DND-41 (cell line): ENCODE measurements around the gene AKAP13.

Experiments
- ATAC-seq: fragments of 200-7000 bp; cut with Tn5 transposase; 3 replicates; pipeline ENCODE4 v1.9.1; 2021; ENCODE audit warnings: low read depth; ENCODE audit not compliant: insufficient read depth
- DNase-seq: peaks from one replicate; pipeline ENCODE4 v3.0.0-alpha.2; 2020
- H2AFZ ChIP-seq: 2 replicates; pipeline ENCODE4 v1.6.0; 2012; ENCODE audit warnings: low read depth, low read length
- H3K27ac ChIP-seq: 2 replicates; pipeline ENCODE4 v1.5.1; 2012; ENCODE audit warnings: low read length, inconsistent platforms
- H3K27me3 ChIP-seq: fragments of 200-600 bp; sonication (generic); 2 replicates; pipeline ENCODE4 v1.6.0; 2012; ENCODE audit warnings: low read length, mild to moderate bottlenecking, inconsistent platforms; ENCODE audit not compliant: insufficient read depth, poor library complexity
- H3K36me3 ChIP-seq: 2 replicates; pipeline ENCODE4 v1.5.1; 2012; ENCODE audit warnings: low read length, inconsistent platforms; ENCODE audit not compliant: insufficient read depth
- H3K4me1 ChIP-seq: 2 replicates; pipeline ENCODE4 v1.5.1; 2012; ENCODE audit warnings: mild to moderate bottlenecking, low read length; ENCODE audit not compliant: insufficient read depth
- H3K4me2 ChIP-seq: 2 replicates; pipeline ENCODE4 v1.6.0; 2012; ENCODE audit warnings: mild to moderate bottlenecking, moderate library complexity, low read length, inconsistent platforms; ENCODE audit not compliant: insufficient read depth
- H3K4me3 ChIP-seq, 2 experiments: fragments of 200-600 bp in 1 of 2; shearing (Covaris generic) in 1 of 2; 2 replicates each; pipeline ENCODE4 v1.5.1; 2012 to 2016; ENCODE audit warnings: inconsistent platforms in 2 of 2, low read length in 2 of 2, mild to moderate bottlenecking in 2 of 2, low read depth in 1 of 2, moderate library complexity in 1 of 2
- H3K79me2 ChIP-seq: 2 replicates; pipeline ENCODE4 v1.6.0; 2012; ENCODE audit warnings: low read length, inconsistent platforms; ENCODE audit not compliant: insufficient read depth
- H3K9ac ChIP-seq: 2 replicates; pipeline ENCODE4 v1.6.0; 2012; ENCODE audit warnings: low read depth, mild to moderate bottlenecking, inconsistent platforms, low read length, moderate library complexity
- H3K9me3 ChIP-seq: 2 replicates; pipeline ENCODE4 v1.5.1; 2012; ENCODE audit warnings: low read length, moderate library complexity, mild to moderate bottlenecking, inconsistent platforms; ENCODE audit not compliant: insufficient read depth, severe bottlenecking
- H4K20me1 ChIP-seq: 2 replicates; pipeline ENCODE4 v1.6.0; 2012; ENCODE audit warnings: low read length; ENCODE audit not compliant: insufficient read depth
- EZH2 ChIP-seq: IDR thresholded peaks from 3 replicates; pipeline ENCODE4 v1.6.1; 2012; ENCODE audit warnings: borderline replicate concordance, low read depth, mild to moderate bottlenecking, moderate library complexity, low read length, inconsistent platforms; ENCODE audit not compliant: severe bottlenecking
- TF ChIP-seq, protein P1 (sequence below): IDR thresholded peaks from 2 replicates; pipeline ENCODE4 v1.5.1; 2012; ENCODE audit warnings: borderline replicate concordance, low read length, moderate library complexity, mild to moderate bottlenecking; ENCODE audit not compliant: poor library complexity, severe bottlenecking; ENCODE audit errors: extremely low read depth

The AKAP13 gene

DNA sequence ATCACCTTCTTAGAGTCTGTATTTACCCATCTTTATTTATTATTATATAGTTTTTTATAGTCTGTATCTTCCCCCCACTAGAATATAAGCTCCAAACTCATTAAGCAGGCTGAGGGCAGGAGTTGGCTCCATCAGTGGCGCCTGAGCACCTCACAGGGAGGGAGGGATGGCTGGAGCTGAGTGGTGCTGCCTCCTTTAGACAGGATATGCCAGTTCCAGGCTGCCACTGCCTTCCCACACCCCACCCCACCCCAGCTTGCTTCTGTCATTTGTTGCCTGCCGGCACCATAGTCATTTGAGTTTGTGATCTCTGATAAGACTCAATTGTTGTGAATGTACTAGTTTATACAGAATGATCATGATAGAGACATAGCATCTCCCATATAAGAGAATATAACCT, 328.8 kb downstream of the AKAP13 start:
- H4K20me1 ChIP-seq: no peaks in the 10 kb centered on the region
- peaks cover 27% of the 10 kb centered on the region for H3K79me2 ChIP-seq
- peaks cover 38% of the 10 kb centered on the region for H3K4me1 ChIP-seq
- H3K4me3 ChIP-seq: no peak overlapping the region
- no peak for TF ChIP-seq EZH2
- TF ChIP-seq, protein P1, sequence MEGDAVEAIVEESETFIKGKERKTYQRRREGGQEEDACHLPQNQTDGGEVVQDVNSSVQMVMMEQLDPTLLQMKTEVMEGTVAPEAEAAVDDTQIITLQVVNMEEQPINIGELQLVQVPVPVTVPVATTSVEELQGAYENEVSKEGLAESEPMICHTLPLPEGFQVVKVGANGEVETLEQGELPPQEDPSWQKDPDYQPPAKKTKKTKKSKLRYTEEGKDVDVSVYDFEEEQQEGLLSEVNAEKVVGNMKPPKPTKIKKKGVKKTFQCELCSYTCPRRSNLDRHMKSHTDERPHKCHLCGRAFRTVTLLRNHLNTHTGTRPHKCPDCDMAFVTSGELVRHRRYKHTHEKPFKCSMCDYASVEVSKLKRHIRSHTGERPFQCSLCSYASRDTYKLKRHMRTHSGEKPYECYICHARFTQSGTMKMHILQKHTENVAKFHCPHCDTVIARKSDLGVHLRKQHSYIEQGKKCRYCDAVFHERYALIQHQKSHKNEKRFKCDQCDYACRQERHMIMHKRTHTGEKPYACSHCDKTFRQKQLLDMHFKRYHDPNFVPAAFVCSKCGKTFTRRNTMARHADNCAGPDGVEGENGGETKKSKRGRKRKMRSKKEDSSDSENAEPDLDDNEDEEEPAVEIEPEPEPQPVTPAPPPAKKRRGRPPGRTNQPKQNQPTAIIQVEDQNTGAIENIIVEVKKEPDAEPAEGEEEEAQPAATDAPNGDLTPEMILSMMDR: no peak
- peaks cover 40% of the 10 kb centered on the region for H3K36me3 ChIP-seq
- ATAC-seq: no peak
- no peak overlapping the region for H3K4me2 ChIP-seq
- H3K9me3 ChIP-seq: no peaks in the 10 kb centered on the region
- no peak overlapping the region for H3K9ac ChIP-seq
- H3K27ac ChIP-seq: no peak overlapping the region
- H3K27me3 ChIP-seq: no peaks in the 10 kb centered on the region
- no peak overlapping the region for H2AFZ ChIP-seq
- no peak for DNase-seq

DNA sequence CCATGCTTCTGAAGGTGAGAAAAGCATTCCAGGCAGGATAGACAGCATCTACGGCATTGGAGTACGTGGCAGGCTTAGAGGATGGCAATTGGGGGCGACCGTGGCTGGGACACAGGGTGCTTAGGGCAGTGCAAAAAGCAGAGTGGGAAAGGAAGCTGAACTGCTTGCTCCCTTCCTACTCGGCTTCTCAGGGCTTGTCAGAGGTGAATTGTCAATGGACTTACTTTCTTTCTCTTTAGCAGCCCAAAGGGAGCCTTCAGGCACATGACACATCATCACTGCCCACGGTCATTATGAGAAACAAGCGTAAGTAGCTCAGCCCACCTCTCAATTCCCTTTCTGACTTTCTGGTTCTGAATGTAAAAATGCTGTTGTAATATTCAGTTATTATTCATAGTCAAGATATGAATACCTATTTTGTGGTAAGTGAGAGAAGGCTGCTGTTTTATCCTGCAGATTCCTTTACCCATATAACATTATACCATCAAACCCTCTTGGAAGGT, 330.0 kb downstream of the AKAP13 start:
- Histone ChIP-seq H3K4me2 (no peak overlapping the region), H3K27me3 (no peaks in the 10 kb centered on the region), H2AFZ (no peak overlapping the region), H3K9me3 (no peaks in the 10 kb centered on the region), H3K27ac (no peak overlapping the region), H3K4me3 (no peak overlapping the region), H4K20me1 (no peaks in the 10 kb centered on the region), H3K4me1 (peaks cover 29% of the 10 kb centered on the region), H3K9ac (no peak overlapping the region), H3K79me2 (peaks cover 18% of the 10 kb centered on the region), H3K36me3 (peaks cover 44% of the 10 kb centered on the region)
- ATAC-seq (no peak), DNase-seq (no peak)
- TF ChIP-seq, protein P1: no peak
- TF ChIP-seq EZH2: no peak

DNA sequence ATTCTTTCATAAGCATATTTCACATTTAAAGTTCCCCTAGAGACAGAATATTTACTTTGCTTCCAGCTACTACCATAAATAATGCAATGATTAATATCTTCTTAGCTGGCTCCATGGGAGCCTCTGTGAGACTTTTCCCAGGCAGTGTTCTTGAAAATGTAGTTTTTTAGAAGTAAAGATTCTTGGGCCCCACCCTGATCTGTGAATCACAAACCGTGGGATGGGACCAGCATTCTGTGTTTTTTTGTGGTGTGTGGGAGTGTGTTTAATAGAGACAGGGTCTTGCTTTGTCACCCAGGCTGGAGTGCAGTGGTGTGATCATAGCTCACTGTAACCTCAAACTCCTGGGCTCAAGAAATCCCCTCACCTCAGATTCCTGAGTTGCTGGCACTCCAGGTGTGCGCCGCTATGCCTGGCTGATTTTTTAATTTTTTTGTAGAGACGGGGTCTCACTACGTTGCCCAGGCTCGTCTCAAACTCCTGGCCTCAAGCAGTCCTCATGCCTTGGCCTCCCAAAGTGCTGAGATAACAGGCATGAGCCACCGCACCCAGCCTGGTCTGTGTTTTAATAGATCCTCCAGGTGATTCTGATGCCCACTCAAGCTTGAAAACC, 331.3 kb downstream of the AKAP13 start:
- ATAC-seq (no peak), DNase-seq (no peak)
- Histone ChIP-seq H2AFZ (no peak overlapping the region), H3K4me3 (no peak overlapping the region), H3K9ac (no peak overlapping the region), H3K36me3 (peaks cover 55% of the 10 kb centered on the region), H3K9me3 (no peaks in the 10 kb centered on the region), H3K4me1 (peaks cover 16% of the 10 kb centered on the region), H4K20me1 (no peaks in the 10 kb centered on the region), H3K4me2 (no peak overlapping the region), H3K27me3 (no peaks in the 10 kb centered on the region), H3K27ac (no peak overlapping the region), H3K79me2 (peaks cover 9% of the 10 kb centered on the region)
- TF ChIP-seq, protein P1: no peak
- no peak for TF ChIP-seq EZH2
